ENCODE measurements around the gene LRBA.

LRBA gene

DNA sequence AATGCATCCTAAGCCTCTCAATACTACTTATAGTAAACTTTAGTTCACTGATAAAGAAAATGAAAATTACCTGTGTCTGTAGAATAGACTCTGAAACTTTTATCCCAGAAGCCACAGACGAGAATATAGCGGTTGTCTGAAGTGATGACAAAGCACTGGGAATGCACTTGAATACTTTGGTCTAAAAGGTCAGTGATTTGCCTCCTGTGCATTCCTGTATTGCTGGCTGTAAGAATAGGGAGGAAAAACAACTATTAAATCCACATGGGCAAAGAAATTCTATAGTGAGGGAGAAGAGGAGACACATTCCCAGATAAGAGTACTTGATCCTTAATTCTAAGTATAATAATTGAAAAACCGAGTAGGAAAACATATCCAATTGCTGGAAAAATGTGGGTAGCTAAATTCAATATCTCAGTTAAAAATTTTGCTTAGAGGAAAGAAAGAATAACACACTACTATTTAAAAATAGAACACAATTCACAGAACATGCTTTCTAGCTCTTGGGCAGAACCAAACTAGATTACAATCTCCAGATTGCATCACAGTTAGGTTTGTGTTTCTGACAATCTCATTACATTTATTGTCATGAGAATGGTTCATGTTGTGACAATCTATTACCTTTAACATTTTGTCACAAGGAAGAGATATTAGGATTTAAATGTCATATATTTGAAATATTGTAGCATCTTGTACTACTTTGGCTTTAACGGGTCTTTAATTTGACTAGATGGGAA lies 704.8 kb downstream of the LRBA start:
- DNase-seq: no peak

DNA sequence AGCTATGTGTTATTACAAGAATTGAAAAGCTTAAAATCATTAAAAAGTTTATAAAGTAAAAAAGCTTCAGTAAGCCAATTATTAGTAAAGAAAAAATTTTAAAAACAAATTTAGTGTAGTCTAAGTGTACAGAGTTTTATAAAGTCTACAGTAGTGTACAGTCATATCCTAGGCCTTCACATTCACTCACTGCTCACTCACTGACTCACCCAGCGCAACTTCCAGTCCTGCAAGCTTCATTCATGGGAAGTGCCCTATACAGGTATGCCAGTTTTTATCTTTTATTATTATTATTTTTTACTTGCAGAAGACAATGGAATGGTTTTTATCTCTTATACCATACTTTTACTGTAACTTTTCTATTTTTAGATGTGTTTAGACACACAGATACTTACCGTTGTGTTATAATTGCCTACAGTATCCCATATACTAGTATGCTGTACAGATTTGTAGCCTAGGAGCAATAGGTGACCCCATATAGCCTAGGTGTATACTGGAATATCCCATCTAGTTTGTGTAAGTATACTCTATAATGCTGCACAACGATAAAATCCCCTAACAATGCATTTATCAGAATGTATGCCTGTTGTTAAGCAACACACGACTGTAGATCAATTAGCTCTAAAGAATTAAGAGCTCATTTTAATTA lies 706.1 kb downstream of the LRBA start:
- DNase-seq: no peak

DNA sequence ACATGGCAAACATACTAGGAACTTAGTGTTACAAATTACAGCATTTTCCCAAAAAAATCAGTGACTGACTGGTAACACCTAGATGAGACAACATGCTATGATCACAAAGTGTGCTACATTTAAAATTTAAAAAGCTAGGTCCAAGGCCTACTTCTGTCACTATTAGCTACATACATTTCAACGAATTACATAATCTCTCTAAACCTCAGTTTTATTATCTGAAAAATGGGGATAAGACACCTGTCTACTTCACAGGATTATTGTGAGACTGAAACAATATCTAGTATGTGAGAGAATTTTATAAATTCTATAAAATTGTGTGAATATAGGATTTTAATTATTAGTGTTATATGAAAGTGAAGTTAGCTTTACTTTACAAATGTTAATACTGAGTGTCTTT lies 708.4 kb downstream of the LRBA start:
- DNase-seq: no peak

DNA sequence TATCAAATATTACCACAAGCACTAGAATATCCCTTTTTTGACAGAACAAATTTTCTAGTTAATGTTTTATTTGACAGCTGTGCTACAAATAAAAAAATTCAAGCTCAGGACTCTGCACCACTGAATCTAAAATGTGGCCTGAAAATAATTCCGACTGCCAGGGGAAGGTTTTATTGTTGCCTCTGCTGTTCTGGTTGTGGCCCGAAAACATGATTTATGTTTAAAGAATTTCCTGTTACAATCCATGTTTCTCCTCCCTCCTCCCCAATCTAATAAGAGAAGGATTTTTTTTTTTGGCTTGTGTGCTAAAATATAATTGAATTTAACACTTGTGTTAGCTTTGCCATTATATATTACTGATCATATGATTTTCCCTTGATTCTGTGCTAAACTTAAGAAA lies 709.1 kb downstream of the LRBA start:
- no peak for DNase-seq

DNA sequence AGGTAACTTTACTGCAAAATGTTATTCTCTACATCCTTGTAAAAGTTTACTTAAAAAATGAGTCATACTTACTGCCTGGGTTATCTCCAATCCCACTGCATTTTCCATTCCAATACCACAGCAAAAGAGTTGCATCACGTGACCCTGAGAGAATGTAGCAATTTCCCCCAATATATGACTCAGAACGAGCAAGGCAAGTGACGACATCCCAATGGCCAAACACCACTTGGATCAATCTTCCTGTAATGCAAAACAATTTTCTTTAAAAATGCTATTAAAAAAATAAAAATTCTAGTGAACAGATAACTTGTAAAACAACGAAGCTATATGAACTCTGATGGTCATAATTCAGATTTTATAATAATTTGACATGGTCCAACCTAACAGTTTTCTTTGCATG lies 712.5 kb downstream of the LRBA start:
- no peak for DNase-seq

DNA sequence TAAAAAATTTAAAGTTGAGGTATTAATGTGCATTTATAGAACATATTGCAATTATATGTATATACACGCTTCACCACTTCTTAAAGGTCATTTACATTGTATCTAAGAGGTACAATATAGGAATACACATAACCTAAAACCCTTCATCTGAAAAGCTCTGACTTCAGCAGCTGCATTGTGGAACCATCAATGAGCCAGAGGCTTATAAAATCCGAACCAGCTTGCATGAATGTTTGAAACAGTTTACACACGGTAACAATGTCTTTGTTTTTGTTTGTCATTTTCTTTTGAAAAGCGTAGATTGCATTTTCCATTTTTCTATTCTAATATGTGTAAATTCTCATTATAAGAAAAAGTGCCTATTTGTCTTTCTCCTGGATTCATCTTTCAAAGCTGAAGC lies 715.3 kb downstream of the LRBA start:
- no peak for DNase-seq

DNA sequence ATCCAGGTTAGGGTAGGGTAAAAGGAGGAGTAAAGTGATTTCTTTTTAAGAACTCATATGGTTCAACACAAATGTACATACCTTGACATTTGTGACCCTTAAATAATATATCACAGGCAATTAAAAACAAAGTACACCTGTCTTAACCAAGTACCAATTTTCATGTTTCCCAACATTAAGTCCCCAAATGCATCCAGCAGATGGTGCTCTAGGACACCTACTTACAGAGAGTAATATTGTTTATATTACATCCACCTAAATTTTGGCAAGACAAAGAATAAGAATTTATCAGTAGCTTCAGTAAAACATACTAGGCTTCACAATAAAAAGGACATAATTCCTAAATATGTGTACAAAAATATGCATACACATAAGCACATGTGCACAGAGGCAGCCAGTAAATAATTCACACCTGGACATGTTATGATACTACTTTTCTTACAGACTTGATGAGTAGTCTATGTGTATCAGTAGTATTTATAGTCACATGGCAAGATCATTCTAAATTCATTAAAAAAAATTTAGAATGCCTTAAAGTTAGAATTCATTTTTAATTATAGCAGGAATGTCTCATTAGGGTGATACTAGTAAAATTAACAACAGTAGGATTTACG lies 717.1 kb downstream of the LRBA start:
- no peak for DNase-seq

DNA sequence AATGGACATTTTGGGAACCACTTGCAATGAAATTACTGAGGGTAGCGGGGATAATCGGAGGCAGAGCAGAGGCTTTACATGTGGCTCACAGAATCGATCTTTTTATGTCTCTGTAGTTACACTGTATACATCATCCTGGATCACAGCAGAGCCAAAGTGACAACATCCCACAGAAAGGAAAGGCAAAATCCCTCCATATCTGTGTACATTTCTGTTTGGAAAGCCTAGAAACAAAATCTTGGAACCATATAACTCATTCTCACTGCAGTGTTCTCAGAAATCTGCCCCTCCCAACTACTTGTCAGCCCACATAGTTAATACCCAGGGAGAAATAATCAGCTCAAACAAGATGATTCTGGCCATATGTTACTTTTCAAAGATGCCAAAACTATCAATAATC lies 725.2 kb downstream of the LRBA start:
- no peak for DNase-seq

DNA sequence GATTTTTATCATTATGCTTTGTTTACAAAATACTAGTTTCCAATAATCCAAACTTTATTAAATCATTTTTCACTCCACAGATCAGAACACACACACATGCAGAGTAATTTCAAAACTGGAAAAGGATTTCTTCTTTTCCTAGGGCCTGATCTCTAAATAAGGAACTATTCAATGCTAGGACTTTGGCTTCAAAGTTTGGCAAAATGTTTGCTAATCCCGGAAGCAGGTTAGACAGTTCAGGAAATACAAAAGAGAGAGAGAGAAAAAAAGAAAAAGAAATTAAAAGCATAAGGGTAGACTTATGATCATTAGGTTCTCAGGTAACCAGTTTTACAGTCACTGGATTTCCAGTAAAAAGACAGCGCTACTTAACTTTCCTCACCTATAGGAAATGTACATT lies 725.9 kb downstream of the LRBA start:
- DNase-seq: no peak

DNA sequence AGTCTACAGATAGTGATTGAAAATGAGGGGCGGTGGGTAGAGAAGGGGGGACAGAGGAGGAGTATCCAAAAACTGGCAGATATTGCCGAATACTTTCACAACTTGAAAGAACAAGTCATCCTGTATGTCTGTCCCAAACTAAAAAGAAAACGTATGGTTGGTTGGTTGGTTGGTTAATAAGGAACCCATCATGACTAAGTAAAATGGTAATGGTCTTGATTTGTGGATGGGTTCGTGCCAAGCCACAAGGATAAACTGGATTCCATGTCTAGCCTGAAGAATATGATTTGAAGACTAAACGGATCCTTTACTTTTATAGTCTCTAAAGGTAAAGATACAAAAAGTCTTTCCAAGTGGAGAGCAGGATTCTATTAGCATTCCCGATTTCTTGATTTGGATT lies 728.4 kb downstream of the LRBA start:
- no peak for DNase-seq

DNA sequence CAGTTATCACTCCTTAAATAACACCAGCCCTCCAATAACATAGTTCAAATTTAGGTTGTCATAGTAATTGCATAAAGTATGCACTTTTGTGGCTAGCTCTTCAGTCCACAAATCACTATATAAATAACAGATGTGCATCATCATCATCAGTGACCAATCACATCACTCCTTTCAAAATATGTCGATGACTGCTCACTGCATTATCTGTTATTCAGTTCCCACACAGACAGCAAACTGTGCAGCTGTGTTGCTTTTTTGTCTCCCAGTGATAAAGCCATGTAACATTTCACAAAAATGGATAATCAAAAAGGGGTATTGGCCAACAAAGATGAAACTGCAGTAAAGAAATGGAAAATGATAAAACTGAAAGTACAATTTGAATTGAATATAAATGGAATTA lies 731.4 kb downstream of the LRBA start:
- no peak for DNase-seq

DNA sequence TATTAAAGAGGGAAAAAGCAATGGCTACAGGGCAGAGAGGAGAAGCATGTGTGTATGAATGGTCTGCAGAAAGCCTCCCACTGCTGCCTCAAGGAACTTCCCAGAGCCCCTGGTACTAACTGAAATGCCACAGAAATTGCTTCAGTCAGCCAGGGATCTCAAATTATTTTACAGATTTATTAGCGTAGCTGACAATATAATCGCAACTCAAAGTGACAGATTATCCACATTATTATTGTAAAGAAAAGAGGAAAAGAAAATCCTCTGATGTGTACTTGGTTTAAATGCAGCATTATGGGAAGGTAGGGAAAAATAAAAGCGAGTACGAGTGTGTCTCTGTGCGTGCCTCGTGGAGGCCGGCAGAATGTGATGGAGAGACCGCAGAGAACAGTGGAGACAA lies 734.1 kb downstream of the LRBA start:
- DNase-seq: no peak

DNA sequence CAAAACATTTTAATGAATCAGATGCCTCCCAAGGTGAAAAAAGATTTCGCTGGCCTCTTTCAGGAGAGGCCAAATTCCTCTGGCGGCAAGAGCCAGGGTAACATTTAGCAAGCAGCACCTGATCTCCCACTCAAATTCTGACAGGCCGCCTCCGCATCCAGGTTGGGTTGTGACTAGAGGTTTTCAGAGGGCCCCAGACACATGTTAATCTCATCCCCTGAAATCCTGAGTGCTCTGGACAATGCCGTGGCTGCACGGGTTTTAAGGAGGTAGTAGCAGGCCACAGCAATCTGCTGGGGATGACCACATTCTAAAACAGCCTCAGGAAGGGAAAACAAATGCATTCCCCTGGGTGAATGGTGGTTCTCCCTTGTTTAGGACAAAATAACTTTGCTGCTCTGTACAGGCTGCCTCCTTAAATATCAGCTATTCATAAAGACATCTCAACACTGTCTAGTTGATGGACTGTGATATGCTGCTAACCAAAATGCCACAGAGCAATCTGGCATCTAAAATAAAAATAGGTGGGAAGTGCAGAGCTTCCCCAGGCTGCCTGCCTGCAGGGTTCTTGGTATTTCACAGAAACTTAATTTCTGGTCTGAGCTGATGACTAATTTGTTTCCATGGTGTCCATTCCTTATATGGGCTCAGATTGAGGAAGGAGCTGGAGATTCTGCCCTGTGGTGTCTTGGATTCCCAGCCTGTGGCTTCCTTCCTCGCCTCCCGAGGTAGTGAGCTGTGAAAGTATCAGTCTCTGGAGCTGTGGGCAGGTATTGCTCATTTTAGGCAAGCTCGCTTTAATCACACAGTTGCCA lies 734.8 kb downstream of the LRBA start:
- no peak for DNase-seq

DNA sequence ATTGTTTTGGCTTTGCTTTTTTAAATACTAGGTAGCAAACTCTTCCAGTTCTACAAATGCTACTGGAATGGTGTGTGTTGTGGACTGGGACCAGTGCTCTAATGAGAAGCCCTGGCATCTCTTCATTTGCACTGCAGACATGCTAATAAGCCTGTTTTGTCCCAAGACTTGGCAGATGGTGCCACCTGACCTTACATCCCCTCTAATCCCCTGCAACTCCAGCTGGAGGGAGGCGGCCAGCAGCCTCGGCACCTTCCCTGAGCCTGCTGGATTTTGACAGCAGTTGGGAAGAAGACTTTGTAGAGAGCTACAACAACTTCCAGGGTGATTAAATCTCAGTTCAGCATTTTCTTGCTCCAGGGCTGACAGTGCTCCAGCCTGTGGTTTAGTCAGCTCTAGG lies 736.9 kb downstream of the LRBA start:
- no peak for DNase-seq

DNA sequence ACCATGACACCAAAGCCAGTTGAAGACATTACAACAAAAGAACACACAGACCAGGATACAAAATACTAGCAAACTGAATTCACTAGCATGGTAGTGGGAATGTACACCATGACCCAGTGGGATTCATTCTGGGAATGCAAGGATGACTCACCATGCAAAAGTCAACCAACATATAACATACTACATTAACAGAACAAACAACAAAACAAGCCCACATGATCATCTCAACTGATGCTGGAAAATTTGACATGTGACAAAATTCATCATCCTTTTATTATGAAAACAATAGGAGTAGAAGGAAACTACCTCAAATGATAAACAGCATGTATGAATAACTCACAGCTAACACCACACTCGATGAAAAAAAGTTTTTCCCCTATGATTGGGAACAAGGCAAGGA lies 746.6 kb downstream of the LRBA start:
- no peak for DNase-seq

DNA sequence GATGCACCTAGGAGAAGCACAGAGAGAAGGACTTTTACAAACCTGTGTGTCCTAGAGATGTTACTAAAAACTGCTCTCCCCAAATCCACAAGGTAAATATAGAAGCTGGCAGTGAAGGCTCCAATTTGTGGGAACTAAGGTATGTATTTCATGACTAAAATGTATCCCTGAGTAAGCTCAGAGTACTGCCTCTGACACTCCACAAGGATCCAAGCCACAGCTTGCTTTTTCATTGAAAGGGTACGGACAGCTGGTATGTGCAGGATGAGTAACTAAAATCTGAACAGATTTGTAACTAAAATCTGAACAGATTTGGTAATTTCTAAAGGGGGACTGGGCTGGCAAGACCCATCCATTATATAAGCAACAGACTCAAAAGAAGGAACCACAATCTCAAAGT lies 749.3 kb downstream of the LRBA start:
- DNase-seq: no peak

DNA sequence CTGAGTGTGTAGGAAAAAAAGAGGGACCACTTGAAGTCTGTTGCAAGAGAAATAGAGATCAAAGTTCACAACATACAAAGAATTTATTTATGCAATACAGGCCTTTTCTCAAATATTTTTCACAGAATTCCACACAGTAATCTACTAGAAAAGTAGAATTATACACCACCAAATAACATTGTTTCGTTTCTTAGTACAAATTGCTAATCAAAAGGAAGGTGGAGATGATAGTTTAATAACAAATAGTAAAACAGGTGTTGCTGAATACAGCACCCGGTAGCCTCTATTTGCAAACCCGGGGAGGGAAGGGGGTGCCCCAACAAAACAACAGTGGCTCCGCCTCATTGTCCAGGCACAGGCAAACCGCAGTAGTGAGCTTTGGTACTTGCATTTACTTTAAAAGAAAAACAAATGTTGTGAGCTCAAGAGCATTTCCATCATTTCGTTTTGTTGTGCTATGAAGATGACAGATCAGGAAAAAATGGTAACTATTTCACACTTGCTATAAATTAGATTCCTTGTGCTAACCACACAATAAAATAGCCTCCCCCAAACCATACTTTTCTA lies 750.4 kb downstream of the LRBA start:
- no peak for DNase-seq

DNA sequence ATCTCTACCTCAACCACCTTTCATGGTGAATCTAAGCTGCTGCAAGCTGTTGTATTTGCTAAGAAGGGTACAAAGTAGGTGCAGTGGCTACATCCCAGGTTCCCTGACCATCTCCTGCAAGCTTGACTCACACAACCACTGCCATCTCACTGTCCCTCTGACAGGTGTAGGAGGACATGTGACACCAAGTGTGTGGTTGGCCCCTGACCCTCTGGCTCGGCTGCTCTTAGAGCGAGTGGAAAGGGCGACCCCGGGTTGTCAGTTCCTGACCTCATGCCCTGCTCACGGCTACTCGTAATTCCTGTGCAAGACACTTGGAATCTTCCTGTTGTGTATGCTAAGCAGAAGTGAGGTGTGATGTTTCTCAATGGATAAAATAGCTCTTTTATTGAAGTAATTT lies 752.5 kb downstream of the LRBA start:
- DNase-seq: no peak

DNA sequence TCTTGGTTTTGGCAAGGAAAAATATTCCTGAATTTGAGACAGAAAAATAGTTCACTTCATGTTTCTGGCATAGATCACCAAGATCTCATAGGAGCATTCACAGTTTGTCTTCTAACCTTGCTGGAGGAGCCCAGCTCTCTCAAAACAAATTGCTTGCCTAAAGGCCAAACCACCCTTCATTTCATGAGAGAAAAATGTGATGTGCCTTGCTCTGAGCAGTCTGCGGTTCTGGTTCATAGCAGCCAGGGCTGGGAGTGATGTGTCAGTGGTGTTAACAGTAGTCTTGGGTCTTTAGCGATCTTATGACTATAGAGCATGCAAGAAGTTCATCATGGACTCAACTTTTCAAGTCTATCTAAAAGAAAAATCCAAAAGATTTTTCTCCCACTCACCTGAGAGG lies 753.5 kb downstream of the LRBA start:
- DNase-seq: no peak

DNA sequence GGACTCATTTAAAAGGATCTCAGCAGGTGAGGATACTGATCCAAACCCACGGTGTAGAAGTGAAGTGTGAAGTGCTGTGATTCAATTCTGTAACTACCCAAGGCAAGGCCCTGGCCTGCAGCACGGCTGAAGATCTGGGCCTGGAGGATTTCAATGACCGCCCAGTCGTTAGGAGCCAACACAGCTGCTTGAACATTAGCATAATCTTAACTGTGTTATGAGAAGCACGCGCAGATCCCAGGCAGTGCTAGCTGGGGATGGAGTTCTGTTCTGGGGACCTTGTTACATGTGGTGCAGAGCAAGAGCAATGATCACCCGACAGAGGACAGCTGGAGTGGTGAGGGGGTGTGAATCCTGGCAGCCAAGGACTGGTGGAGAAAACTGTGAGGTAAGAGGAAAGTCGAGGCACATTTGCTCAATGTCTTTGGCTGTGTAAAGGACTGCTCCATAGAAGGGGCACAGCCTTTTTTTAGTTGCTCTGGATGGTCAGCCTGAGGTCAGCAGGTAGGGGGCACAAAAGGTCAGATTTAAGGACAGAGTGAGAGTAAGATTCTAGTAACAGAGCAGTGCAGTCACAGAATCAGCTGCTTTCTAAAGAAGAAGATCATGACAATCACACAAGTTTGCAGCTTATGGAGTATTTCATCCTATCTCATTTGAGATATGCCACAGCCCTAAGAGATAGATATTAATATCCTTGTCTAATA lies 755.1 kb downstream of the LRBA start:
- no peak for DNase-seq

DNA sequence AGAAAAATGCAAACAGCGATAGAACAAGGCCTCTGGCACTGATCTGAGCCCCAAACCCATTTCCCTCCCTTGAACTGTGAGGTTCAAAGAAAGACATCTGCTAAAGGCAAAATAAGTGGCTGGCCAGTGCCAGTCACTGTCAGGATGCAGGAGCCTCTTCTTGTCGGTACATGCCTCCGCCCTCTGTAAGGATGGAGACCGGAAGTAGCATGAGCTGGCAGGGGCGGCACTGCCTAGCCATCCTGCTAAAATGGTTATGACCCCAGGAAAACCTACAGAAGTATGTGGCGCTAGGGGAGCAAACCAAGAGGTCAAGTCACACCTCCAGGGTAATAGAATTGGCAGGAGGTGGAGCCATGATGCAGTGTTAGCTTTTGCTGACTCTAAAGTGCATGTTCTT lies 756.5 kb downstream of the LRBA start:
- DNase-seq: no peak

DNA sequence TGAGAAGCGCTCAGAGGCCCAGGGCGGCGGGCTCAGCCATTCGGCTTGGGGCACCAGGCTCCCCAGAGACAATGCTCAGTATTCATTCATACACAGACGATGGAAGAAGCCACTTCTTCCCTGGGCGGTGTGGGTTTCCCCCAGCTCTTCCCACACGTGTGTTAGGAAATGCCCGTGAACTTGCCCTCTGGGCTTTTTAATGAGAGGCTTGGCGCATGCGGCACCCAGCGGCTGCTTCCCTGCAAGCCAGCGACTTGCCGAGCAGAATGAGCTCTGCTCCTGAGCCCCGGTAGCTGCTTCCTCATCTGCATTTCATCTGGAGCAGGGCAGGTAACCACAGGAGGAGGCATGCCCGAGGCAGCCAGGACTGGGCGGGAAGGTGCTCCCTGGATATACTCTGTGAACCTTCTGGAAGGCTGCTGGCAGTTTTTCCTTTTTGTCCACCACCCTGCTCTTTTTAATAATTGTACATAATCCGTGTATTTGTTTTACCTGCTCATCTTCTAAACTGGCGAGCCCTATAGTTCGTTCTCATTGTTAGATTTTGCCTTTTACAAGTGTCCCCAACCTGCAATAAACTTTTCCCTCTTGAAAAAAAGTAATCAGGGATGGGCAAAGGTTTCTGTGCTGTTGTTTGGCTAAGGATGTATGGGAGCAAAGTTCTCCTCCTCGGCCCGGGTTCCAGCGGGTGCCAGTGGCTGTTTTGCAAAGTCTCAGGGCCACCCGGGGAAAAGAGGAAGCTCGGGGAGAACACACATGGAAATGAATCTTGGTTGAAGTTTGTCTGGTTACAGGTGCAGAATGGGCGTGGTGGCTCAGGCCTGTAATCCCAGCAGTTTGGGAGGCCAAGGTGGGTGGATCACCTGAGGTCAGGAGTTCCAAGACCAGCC lies 758.0 kb downstream of the LRBA start:
- no peak for DNase-seq

Measured in NCI-H187 (cell line).